Mucosa of gallbladder (tissue), 1 donor: Measurements from ENCODE around the gene OR8D1. TPM values are rescaled to one million over a fixed set of nuclear protein-coding genes. Genes with fewer than 3 reads are reported as not detected.
"Not testable (repeated sequence)": the region's sequence is repeated elsewhere in the genome, so short reads cannot be mapped to it uniquely, and the experiment has no call there.

Experiments used
- DNase-seq: peaks from one replicate; pipeline ENCODE4 v3.0.0-alpha.2; 2020; ENCODE audit warnings: low spot score
- total RNA-seq: library from RNA; stranded (reverse); gene quantifications from one replicate; pipeline ENCODE4 v1.2.1, GENCODE V29; 2021
- donor health status: DM: no; HTN: no; CAD: no.

OR8D1 gene
- total RNA-seq, 1 donor from 2014 or later: not detected

GRCh38 chr11:124285610-124286344 is 28.0 kb downstream of the OR8D1 start:
- no peak for DNase-seq

GRCh38 chr11:124278261-124278660 is 35.5 kb downstream of the OR8D1 start:
- no peak for DNase-seq

GRCh38 chr11:124277804-124278203 is 35.9 kb downstream of the OR8D1 start:
- DNase-seq: no peak

- no peak for DNase-seq
Measured at GRCh38 chr11:124277207-124277606, 36.5 kb downstream of the OR8D1 start.

DNA sequence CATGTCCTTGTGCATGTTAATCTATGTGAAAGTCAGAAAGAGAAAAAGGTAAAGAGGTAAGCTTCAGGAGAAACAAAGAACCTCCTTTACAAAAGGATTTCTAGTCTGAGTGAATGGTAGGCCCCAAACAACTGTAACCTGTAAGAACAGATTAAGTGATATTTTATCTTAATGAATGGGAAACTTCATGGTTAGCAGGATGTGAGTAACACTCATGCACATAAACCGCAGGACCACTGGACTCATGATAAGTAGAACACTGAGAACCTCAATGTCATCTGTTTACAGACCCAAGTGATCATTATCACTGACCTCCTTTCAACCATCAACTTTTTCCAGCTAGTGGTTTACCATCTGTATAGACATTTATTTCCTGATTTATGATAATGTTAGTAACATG is 37.7 kb downstream of the OR8D1 start:
- DNase-seq: no peak

GRCh38 chr11:124274000-124274399 is 39.7 kb downstream of the OR8D1 start:
- DNase-seq: no peak

DNA sequence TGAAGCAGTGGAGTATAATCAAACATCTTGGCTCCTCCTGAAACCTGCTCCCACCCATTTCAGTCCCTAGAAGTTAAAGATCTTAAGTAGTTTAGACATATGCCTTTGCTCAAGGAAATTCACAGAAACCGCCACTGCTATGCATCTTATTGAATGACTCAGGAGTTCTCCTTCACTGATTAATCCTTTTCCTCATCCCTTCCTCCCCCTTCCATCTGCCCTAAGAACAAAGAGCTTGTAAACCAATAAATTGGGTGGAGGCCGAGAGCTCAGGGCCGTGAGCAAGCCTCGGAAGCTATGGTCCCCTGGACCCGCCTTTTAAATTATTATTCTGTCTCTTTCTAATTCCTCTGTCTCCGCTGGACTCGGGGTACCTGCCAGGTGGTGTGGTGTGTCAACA is 42.9 kb downstream of the OR8D1 start:
- not testable (repeated sequence) for DNase-seq

DNA sequence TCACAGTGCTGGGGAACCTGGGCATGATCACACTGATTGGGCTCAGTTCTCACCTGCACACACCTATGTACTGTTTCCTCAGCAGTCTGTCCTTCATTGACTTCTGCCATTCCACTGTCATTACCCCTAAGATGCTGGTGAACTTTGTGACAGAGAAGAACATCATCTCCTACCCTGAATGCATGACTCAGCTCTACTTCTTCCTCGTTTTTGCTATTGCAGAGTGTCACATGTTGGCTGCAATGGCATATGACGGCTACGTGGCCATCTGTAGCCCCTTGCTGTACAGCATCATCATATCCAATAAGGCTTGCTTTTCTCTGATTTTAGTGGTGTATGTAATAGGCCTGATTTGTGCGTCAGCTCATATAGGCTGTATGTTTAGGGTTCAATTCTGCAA is 48.7 kb downstream of the OR8D1 start:
- not testable (repeated sequence) for DNase-seq

GRCh38 chr11:124256076-124256475 is 57.7 kb downstream of the OR8D1 start, which contains the start of gene OR8G5:
TSS of gene OR8G5 (plus strand) at chr11:124256376. CDS start at chr11:124264932, 8,556 bp downstream.
- DNase-seq: no peak

Other genes with a start within 250 kb of the OR8D1 start
- 60.2 TPM for gene VWA5A, start 198.5 kb downstream of the OR8D1 start, total RNA-seq
- gene OR10D3, start 130.6 kb downstream of the OR8D1 start, total RNA-seq: not detected
- gene OR8G1, start 72.9 kb downstream of the OR8D1 start, total RNA-seq: not detected
- not detected for gene OR8G5, start 57.6 kb downstream of the OR8D1 start, total RNA-seq
- gene OR8D2, start 6.2 kb upstream of the OR8D1 start, total RNA-seq: not detected
- gene OR8B2, start 70.5 kb upstream of the OR8D1 start, total RNA-seq: not detected
- gene OR8B3, start 85.1 kb upstream of the OR8D1 start, total RNA-seq: not detected
- not detected for gene OR8B4, start 110.9 kb upstream of the OR8D1 start, total RNA-seq
- gene OR8B8, start 131.7 kb upstream of the OR8D1 start, total RNA-seq: not detected
- gene OR8B12, start 229.7 kb upstream of the OR8D1 start, total RNA-seq: not detected